ENCODE results near the gene CHAF1A. TPM values are rescaled to one million over a fixed set of nuclear protein-coding genes. Genes with fewer than 3 reads are reported as not detected.

CHAF1A gene
- total RNA-seq, 4 donors from 2014 or later, result 9.0 to 25.9 (median 12.6) TPM

- intact Hi-C loops (cut with DNase I; ENCODE audit: low total_unique reads), result no loop called here
- peak in 1 of 2 donors; percentile 88 for DNase-seq (ENCODE audit: low spot score in 2 of 2)
- no peak overlapping the region for H3K4me3 ChIP-seq (ENCODE audit: low read depth, poor library complexity, severe bottlenecking)
- no peak for TF ChIP-seq CTCF (IDR thresholded peaks at IDR 0.05)
- 45 to 47% methylated on average over 17 of the region's 19 CpGs for WGBS, 2 donors
These were observed 34.2 kb upstream of the CHAF1A start for GRCh38 chr19:4368128-4368820.

GRCh38 chr19:4369109-4369887, 33.1 kb upstream of the CHAF1A start:
- intact Hi-C loops (cut with DNase I; ENCODE audit: low total_unique reads), result no loop called here
- TF ChIP-seq CTCF (IDR thresholded peaks at IDR 0.05), result no peak
- no peak for TF ChIP-seq POLR2A (IDR thresholded peaks at IDR 0.05)
- 24 to 33% methylated on average over 18 to 24 of the region's 25 CpGs for WGBS, 2 donors
- no peak overlapping the region for H3K4me3 ChIP-seq (ENCODE audit: low read depth, poor library complexity, severe bottlenecking)
- peak in 1 of 2 donors; percentile 90 for DNase-seq (ENCODE audit: low spot score in 2 of 2)

- DNase-seq (ENCODE audit: low spot score in 2 of 2), result peak in 1 of 2 donors; percentile 92
- H3K4me3 ChIP-seq (ENCODE audit: low read depth, poor library complexity, severe bottlenecking), result no peak overlapping the region
- intact Hi-C loops (cut with DNase I; ENCODE audit: low total_unique reads), result no loop called here
- TF ChIP-seq POLR2A (IDR thresholded peaks at IDR 0.05) (no peak), CTCF (IDR thresholded peaks at IDR 0.05) (no peak)
- 15 to 45% methylated on average over 12 to 15 of the region's 21 CpGs for WGBS, 2 donors
These were observed 32.6 kb upstream of the CHAF1A start for GRCh38 chr19:4369888-4370260.

- peak in 1 of 2 donors; percentile 83 for DNase-seq (ENCODE audit: low spot score in 2 of 2)
- intact Hi-C loops (cut with DNase I; ENCODE audit: low total_unique reads), result no loop called here
- no peak overlapping the region for H3K4me3 ChIP-seq (ENCODE audit: low read depth, poor library complexity, severe bottlenecking)
These were observed 31.9 kb upstream of the CHAF1A start for GRCh38 chr19:4370418-4371041.

More at GRCh38 chr19:4370418-4371041, 31.9 kb upstream of the CHAF1A start:
- 76 to 78% methylated on average over 8 to 13 of the region's 15 CpGs for WGBS, 2 donors
- no peak for TF ChIP-seq CTCF (IDR thresholded peaks at IDR 0.05)
- no peak for TF ChIP-seq POLR2A (IDR thresholded peaks at IDR 0.05)
